Stimulated activated CD8-positive, alpha-beta memory T cell treated with anti-CD3 and anti-CD28 coated beads, Interleukin-15, amount 100 ng/mL, for 24 hours (primary cell): ENCODE results near the gene OR4K2.
"Not testable (repeated sequence)": the region's sequence is repeated elsewhere in the genome, so short reads cannot be mapped to it uniquely, and the experiment has no call there.

Source experiments
- DNase-seq: peaks from one replicate; pipeline ENCODE4 v3.0.0-alpha.2; 2020; ENCODE audit warnings: low read depth

OR4K2 gene

DNA sequence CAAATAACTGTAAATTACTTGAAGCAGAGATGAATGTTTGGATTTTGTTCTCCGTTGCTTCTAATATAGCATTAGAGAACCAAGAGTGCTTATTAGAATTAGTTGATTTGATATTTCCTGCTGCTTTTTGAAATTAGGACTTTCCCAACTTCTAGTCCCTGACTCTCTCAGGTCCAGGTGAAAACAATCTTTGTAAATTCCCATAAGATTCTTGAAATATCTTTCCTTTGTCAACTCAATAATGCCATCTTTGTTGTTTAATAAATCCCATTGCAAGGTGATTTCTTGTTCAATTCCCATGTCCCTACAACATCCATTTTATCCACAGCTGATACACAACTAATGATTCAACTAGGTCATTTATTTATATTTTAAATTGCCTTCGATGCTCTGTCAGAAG lies at the start of gene OR4K2:
OR4K2 (plus strand) TSS at position 301 of the 400 bp plus-strand sequence. CDS start 1,126 bp downstream, outside the sequence.
- DNase-seq: no peak

DNA sequence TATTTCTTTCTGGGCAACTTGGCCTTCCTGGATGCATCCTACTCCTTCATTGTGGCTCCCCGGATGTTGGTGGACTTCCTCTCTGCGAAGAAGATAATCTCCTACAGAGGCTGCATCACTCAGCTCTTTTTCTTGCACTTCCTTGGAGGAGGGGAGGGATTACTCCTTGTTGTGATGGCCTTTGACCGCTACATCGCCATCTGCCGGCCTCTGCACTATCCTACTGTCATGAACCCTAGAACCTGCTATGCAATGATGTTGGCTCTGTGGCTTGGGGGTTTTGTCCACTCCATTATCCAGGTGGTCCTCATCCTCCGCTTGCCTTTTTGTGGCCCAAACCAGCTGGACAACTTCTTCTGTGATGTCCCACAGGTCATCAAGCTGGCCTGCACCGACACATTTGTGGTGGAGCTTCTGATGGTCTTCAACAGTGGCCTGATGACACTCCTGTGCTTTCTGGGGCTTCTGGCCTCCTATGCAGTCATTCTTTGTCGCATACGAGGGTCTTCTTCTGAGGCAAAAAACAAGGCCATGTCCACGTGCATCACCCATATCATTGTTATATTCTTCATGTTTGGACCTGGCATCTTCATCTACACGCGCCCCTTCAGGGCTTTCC lies 47.2 kb upstream of the OR4K2 start:
- DNase-seq: not testable (repeated sequence)

DNA sequence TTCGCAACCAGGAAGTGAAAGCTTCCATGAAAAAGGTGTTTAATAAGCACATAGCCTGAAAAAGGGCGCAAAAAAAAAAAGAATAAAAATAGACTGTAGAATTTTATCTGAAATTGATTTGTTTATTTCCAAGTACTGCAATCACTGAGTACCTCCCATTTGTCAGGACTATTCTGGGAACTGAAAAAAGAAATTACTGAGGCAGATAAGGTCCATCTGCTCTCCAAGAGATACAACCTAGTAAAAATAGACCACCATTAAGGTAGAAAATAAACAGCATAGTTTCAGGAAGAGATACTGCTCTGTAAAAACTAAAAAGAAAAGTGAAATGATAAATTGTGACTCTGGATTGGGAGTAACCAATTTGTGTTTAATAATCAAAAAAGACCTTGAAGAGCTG lies 46.6 kb upstream of the OR4K2 start:
- DNase-seq: no peak

DNA sequence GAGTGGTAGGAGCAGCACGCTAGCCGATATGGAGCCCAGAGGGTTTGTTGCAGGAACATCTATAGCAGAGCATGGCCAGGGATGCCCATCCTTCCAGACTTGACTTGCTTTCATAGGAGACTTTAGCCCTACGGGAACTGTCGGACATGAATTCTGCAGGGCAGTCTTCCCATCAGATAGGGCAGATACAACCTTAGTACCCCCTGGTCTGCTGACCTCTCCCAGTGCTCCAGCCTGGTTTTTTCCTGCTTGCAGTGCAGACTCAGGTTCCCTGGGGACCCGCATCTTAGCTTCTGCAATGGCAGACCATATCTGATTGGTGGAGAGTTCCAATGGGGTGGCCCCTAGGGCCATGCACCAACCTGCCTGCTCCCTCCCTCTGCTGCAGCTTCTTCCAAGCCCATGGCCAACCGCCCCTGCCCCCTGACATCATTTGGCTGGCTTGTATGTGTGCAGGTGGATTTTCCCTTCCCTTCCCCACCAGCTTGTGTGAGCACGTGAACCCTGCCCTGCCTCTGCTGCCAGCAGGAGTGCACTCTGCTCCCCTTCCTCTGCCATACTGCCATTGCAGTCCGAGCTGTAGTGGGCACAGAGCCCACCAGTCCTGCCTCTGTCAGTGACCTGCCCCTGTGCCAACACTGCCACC lies 40.6 kb upstream of the OR4K2 start:
- DNase-seq: not testable (repeated sequence)

- DNase-seq: no peak
Measured at GRCh38 chr14:19838433-19838832, 36.5 kb upstream of the OR4K2 start.

GRCh38 chr14:19851365-19851764 lies 23.6 kb upstream of the OR4K2 start:
- no peak for DNase-seq

DNA sequence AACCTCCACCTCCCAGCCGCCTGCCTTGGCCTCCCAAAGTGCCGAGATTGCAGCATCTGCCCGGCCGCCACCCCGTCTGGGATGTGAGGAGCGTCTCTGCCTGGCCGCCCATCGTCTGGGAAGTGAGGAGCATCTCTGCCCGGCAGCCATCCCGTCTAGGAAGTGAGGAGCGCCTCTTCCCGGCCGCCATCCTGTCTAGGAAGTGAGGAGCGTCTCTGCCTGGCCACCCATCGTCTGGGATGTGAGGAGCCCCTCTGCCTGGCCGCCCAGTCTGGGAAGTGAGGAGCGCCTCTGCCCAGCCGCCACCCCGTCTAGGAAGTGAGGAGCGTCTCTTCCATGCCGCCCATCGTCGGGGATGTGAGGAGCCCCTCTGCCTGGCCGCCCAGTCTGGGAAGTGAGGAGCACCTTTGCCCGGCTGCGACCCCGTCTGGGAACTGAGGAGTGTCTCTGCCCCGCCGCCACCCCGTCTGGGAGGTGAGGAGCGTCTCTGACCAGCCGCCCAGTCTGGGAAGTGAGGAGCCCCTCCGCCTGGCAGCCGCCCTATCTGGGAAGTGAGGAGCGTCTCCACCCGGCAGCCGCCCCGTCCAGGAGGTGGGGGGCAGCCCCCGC lies 8.8 kb upstream of the OR4K2 start:
- not testable (repeated sequence) for DNase-seq

DNA sequence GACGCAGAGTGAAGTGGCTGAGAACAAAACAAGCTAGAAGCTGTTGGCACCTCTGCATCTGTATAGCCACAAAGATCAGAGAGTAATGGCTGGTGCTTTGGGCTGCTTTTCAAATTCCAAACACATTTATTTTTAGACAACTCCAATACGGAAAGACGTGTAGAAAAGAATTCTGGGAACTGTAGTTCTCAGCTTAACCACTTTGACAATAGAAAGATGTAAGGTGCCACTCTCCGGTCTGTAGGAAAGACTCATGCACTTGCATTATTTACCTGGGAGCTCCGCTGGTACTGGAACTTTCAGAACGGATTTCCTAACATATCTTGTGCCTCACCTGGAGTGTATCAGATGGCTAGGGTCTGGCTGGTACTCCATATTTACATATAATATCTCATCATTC lies 1.8 kb upstream of the OR4K2 start:
- DNase-seq: no peak

DNA sequence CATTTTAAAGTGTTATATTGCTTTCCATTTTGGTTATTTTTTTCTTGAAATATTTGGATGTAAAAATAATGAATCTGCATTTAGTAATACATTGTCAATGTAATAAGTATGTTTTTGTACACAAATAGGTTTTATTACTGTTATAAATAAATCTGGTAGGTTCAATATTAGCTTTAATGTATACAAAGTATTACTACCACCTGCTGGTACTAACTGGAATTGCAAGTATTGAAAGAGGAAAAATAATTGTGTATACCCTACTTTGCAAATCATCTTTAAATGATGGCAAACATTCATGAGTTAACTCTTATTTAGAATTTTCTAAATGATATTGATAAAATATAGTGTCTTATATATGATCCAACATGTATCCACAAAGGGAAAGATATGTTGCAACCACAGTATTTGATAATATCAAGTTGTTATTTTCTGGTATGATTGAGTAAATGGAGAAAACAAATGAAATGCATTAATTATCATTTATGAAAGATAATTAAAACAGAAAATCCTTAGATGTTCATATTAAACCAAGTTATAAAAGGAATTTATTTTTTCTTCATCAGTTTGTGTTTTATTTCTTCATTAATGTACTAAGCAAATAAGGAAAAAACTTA lies 3.2 kb downstream of the OR4K2 start:
- no peak for DNase-seq

GRCh38 chr14:19895282-19895681 lies 20.3 kb downstream of the OR4K2 start:
- no peak for DNase-seq

DNA sequence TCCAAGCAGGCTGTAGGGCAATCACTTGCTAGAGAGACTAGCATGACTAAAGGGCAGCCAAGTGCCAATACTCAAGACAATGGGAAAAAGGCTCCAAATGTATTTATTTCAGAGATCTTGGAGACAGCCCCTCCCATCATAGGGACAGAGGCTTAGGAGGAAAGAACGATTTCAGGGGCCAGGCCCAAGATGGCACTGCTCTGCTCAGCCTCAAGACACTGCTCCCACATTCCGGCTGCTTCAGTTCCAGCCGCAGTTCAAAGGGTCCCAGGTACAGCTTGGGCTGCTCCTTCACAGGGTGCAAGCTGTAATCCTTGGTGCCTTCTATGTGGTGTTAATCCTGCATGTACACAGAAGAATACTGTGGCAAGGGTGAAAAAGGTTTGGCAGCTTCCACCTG lies 26.1 kb downstream of the OR4K2 start:
- no peak for DNase-seq

GRCh38 chr14:19902409-19902808 lies 27.5 kb downstream of the OR4K2 start:
- DNase-seq: no peak

DNA sequence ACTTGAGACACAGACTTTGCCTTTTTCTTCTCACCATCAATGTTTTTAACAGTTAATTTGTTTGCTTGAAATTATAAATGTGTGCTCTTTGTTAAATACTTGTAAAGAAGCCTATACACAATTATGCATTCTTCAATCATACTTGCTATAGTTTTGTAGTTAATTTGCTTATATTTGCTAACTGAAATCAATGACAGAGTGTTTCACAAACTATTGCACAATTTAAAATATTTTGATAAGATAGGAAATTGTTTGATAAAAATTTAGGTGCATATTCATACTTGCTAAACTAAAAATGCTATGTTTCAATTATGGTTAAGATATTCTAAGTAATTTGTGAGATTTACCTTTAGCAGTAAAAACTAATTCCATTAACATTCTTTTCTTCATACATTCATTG lies 31.7 kb downstream of the OR4K2 start:
- DNase-seq: no peak

DNA sequence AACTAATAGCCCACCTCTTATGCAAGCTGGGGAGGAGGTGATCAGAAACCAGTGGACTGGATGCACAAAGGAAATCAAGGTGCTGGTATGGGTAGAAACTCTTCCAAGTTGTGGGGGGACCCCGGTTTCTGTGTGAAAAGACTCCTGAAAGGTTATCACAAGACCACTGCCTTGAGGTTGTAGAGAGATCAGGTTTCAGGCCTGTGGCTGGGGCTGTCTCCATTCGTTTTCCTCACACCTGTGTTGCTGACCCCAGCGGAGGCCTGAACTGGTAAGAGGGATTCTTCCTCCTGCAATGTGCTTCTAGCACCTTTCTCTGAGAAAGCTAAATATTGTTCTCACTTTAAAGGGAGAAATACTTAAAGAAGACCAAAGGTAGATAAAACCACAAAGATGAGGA lies 36.2 kb downstream of the OR4K2 start:
- no peak for DNase-seq

DNA sequence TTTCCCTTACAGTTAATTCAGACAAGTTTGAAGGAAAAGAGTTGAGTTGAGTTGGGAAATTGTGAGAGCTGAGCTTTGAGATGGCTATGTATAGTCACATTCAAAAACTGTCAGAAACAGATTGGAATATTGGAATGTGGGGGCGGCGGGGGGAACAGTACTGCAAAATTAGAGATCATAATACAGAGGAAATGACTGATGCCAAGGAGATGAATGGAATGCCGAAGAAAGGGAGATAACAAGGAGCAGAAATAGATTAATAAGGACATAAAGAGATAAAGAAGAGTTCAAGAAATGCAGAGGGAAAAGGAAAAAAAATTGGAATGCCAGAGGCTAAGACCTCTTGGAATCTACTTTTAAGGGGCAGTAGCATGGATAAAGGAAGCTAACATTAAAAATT lies 42.3 kb downstream of the OR4K2 start:
- no peak for DNase-seq

GRCh38 chr14:19917955-19918518 lies 43.1 kb downstream of the OR4K2 start:
- DNase-seq: no peak

DNA sequence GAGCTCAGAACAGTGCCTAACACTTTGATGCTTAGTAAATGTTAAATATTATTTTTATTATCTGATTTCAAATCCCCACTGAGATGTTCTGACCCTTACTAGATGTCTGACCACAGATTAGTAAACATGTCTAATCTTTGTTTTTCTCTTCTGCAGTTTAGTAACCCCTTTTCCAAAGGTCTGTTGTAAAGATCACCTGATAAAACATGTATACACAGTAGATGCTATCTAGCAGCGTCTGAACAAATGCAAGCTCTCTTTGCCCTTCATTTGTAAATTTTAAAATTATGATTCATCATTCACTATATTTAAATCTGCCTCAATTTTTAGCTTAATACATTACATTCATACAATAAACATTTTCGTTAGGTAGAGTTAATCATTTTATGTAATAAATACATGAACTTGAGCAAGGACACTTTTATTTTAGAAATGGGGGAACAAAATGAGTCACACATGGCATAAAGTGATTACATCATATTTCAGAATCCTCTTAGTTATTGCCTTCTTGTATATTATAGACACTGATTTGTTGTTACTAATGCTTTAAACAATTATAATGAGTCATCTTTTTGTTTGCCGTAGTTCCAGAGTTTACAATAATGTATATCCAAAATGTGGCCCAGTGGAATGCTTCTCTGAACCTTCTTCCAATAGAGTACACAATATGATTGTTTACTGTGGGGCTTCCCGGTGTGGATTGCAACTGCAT lies 43.8 kb downstream of the OR4K2 start:
- DNase-seq: no peak

- DNase-seq: no peak
Measured at GRCh38 chr14:19920021-19920657, 45.2 kb downstream of the OR4K2 start, which contains the start of gene OR4K5. Gene OR4K5 (plus strand): TSS chr14:19920607. CDS start chr14:19920607, 0 bp downstream.

- DNase-seq: no peak
Measured at GRCh38 chr14:19930617-19931016, 55.7 kb downstream of the OR4K2 start, which contains the start of gene OR4K1. Gene OR4K1 (plus strand): TSS chr14:19930917. CDS start chr14:19935667, 4,750 bp downstream.
